PC-9 (cell line): Measurements from ENCODE around the gene LARGE2. TPM values are rescaled to one million over a fixed set of nuclear protein-coding genes. Genes with fewer than 3 reads are reported as not detected.
A peak's percentile ranks its signal among the peaks of the same experiment; 100 is the strongest.

ENCODE experiments used
- BruUV-seq: library from RNA; stranded (reverse); fragments of 400-500 nt; replicated peaks from 2 replicates; lab custom pipeline; 2021; lab: Mats Ljungman, UMichigan
- CTCF ChIA-PET: fragments of 300-600 bp; sonication (Branson Sonifier 250); formaldehyde crosslinking; loops from one replicate; lab custom pipeline; 2022; ENCODE audit warnings: antibody characterized with exemption; lab: Charles Lee
- POLR2A ChIA-PET: fragments of 300-600 bp; sonication (Branson Sonifier 250); formaldehyde crosslinking; loops from one replicate; lab custom pipeline; 2022; ENCODE audit warnings: antibody characterized with exemption; ENCODE audit not compliant: unreplicated experiment; lab: Charles Lee
- DNase-seq, 2 experiments: peaks; one replicate each; pipeline versions ENCODE4 v3.0.0 to v3.0.0-alpha.2; 2015 to 2022; ENCODE audit warnings: mixed read lengths in 1 of 2
- H2AFZ ChIP-seq: fragments of 200-600 bp; sonication (generic); 2 replicates; pipeline ENCODE4 v1.8.1; 2017; ENCODE audit warnings: antibody characterized with exemption
- H3F3A ChIP-seq: fragments of 200-600 bp; sonication (generic); 2 replicates; pipeline ENCODE4 v1.8.1; 2017; ENCODE audit warnings: antibody characterized with exemption, mild to moderate bottlenecking, low read depth; ENCODE audit not compliant: insufficient read depth
- H3K27ac ChIP-seq: fragments of 200-600 bp; sonication (generic); 2 replicates; pipeline ENCODE4 v1.6.1; 2016; ENCODE audit warnings: mixed run types
- H3K27me3 ChIP-seq: fragments of 200-600 bp; sonication (generic); 2 replicates; pipeline ENCODE4 v1.6.1; 2016; ENCODE audit warnings: low read depth, mixed run types; ENCODE audit not compliant: insufficient read depth
- H3K36me3 ChIP-seq: fragments of 200-600 bp; sonication (generic); 2 replicates; pipeline ENCODE4 v1.6.1; 2016; ENCODE audit warnings: low read depth, mixed run types
- H3K4me1 ChIP-seq: fragments of 200-600 bp; sonication (generic); replicated peaks from 2 replicates; pipeline ENCODE4 v1.6.1; 2016; ENCODE audit warnings: mixed run types; ENCODE audit not compliant: insufficient read depth
- H3K4me2 ChIP-seq: fragments of 200-600 bp; sonication (generic); 2 replicates; pipeline ENCODE4 v1.6.1; 2017; ENCODE audit warnings: mixed run types
- H3K4me3 ChIP-seq: fragments of 200-600 bp; sonication (generic); 2 replicates; pipeline ENCODE4 v1.6.1; 2016; ENCODE audit warnings: mixed run types
- H3K79me2 ChIP-seq: fragments of 200-600 bp; sonication (generic); 2 replicates; pipeline ENCODE4 v1.6.1; 2017; ENCODE audit warnings: low read depth, mixed run types
- H3K9me2 ChIP-seq: fragments of 200-600 bp; sonication (generic); 2 replicates; pipeline ENCODE4 v1.8.1; 2017; ENCODE audit warnings: mild to moderate bottlenecking; ENCODE audit not compliant: insufficient read depth
- H3K9me3 ChIP-seq: fragments of 200-600 bp; sonication (generic); 2 replicates; pipeline ENCODE4 v1.8.1; 2016; ENCODE audit warnings: low read depth; ENCODE audit not compliant: insufficient read depth
- H4K20me1 ChIP-seq: fragments of 200-600 bp; sonication (generic); 2 replicates; pipeline ENCODE4 v1.8.1; 2017; ENCODE audit not compliant: insufficient read depth
- CTCF ChIP-seq: fragments of 200-600 bp; sonication (generic); conservative IDR thresholded peaks from 2 replicates; pipeline ENCODE4 v1.6.1; 2017; ENCODE audit warnings: mixed run types, antibody characterized with exemption, mild to moderate bottlenecking, moderate library complexity
- EZH2 ChIP-seq: fragments of 200-600 bp; sonication (generic); IDR thresholded peaks from 2 replicates; pipeline ENCODE4 v1.8.0; 2017; ENCODE audit warnings: antibody characterized with exemption, low read depth
- intact Hi-C: fragments of 100-400 bp; cut with micrococcal nuclease; formaldehyde crosslinking; loops from one replicate; pipeline ENCODE4 v1.10.0; 2022; ENCODE audit not compliant: unreplicated experiment
- total RNA-seq: library from RNA; stranded (reverse); gene quantifications from 2 replicates; pipeline ENCODE4 v1.2.3, GENCODE V29; 2021

The LARGE2 gene
- total RNA-seq, 1 experiment from 2014 or later, result 2.6 TPM

- H3K27me3 ChIP-seq, result no peaks in the 10 kb centered on the region
- H3K4me1 ChIP-seq, result peaks cover 13% of the 10 kb centered on the region
- intact Hi-C loops, result no loop called here
- no peaks in the 10 kb centered on the region for H3K9me2 ChIP-seq
- ChIA-PET POLR2A (no interaction called here), CTCF (interaction anchor here (0.9 kb wide), 1 partner anchor 468 kb away, joined by 3 read pairs; no protein-coding TSS in a partner anchor)
- H3K27ac ChIP-seq, result no peak overlapping the region
- H3F3A ChIP-seq, result peaks cover 7% of the 10 kb centered on the region; the same call in 1 of the 2 replicates
- peak overlapping the region; percentile 87 for H3K4me2 ChIP-seq
- H2AFZ ChIP-seq, result no peak overlapping the region
- DNase-seq, result no peak
- TF ChIP-seq CTCF (no peak), EZH2 (no peak)
- H4K20me1 ChIP-seq, result no peaks in the 10 kb centered on the region
- H3K36me3 ChIP-seq, result no peaks in the 10 kb centered on the region
- H3K4me3 ChIP-seq, result peak overlapping the region; percentile 60; the same call in 1 of the 2 replicates
- no peaks in the 10 kb centered on the region for H3K9me3 ChIP-seq
- BruUV-seq, result no TSS peak
- H3K79me2 ChIP-seq, result no peaks in the 10 kb centered on the region
These were observed 21.4 kb upstream of the LARGE2 start for GRCh38 chr11:45900916-45901617.

GRCh38 chr11:45901626-45902025 is 20.8 kb upstream of the LARGE2 start:
- no peaks in the 10 kb centered on the region for H4K20me1 ChIP-seq
- H3K27me3 ChIP-seq, result no peaks in the 10 kb centered on the region
- H3K4me3 ChIP-seq, result no peak overlapping the region
- intact Hi-C loops, result no loop called here
- TF ChIP-seq CTCF, result no peak
- TF ChIP-seq EZH2, result no peak
- no peaks in the 10 kb centered on the region for H3K36me3 ChIP-seq
- POLR2A ChIA-PET, result no interaction called here
- no peaks in the 10 kb centered on the region for H3K9me2 ChIP-seq
- peaks cover 13% of the 10 kb centered on the region for H3K4me1 ChIP-seq
- CTCF ChIA-PET, result no interaction called here
- no peak for DNase-seq
- peaks cover 7% of the 10 kb centered on the region; the same call in 1 of the 2 replicates for H3F3A ChIP-seq
- TSS peak; percentile 39 for BruUV-seq
- no peaks in the 10 kb centered on the region for H3K9me3 ChIP-seq
- no peak overlapping the region for H3K27ac ChIP-seq
- no peak overlapping the region for H3K4me2 ChIP-seq
- no peaks in the 10 kb centered on the region for H3K79me2 ChIP-seq
- no peak overlapping the region for H2AFZ ChIP-seq

GRCh38 chr11:45902452-45903380 is 19.7 kb upstream of the LARGE2 start:
- CTCF ChIA-PET, result interaction anchor here (0.6 kb wide), 1 partner anchor 67 kb away, joined by 5 read pairs; no protein-coding TSS in a partner anchor
- TF ChIP-seq EZH2 (no peak), CTCF (no peak)

More at GRCh38 chr11:45902452-45903380, 19.7 kb upstream of the LARGE2 start:
- intact Hi-C loops, result no loop called here
- POLR2A ChIA-PET, result no interaction called here
- no peak overlapping the region for H2AFZ ChIP-seq
- H3F3A ChIP-seq, result peaks cover 14% of the 10 kb centered on the region; the same call in 1 of the 2 replicates
- no peaks in the 10 kb centered on the region for H4K20me1 ChIP-seq
- no peaks in the 10 kb centered on the region for H3K36me3 ChIP-seq
- H3K27ac ChIP-seq, result no peak overlapping the region
- no peak overlapping the region for H3K4me3 ChIP-seq
- H3K9me2 ChIP-seq, result no peaks in the 10 kb centered on the region
- H3K4me1 ChIP-seq, result peaks cover 13% of the 10 kb centered on the region
- H3K4me2 ChIP-seq, result no peak overlapping the region
- no peak for DNase-seq
- BruUV-seq, result no TSS peak
- H3K27me3 ChIP-seq, result no peaks in the 10 kb centered on the region
- no peaks in the 10 kb centered on the region for H3K79me2 ChIP-seq
- no peaks in the 10 kb centered on the region for H3K9me3 ChIP-seq
